A204.1 (cell line): ENCODE results near the gene BTNL3.
"Not testable (repeated sequence)": the region's sequence is repeated elsewhere in the genome, so short reads cannot be mapped to it uniquely, and the experiment has no call there.

Experiments used
- FAIRE-seq: peaks from 2 replicates; lab custom pipeline; 2012; peaks lifted over from hg19 to GRCh38; lab: Jason Lieb, UNC

The BTNL3 gene, protein sequence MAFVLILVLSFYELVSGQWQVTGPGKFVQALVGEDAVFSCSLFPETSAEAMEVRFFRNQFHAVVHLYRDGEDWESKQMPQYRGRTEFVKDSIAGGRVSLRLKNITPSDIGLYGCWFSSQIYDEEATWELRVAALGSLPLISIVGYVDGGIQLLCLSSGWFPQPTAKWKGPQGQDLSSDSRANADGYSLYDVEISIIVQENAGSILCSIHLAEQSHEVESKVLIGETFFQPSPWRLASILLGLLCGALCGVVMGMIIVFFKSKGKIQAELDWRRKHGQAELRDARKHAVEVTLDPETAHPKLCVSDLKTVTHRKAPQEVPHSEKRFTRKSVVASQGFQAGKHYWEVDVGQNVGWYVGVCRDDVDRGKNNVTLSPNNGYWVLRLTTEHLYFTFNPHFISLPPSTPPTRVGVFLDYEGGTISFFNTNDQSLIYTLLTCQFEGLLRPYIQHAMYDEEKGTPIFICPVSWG

DNA sequence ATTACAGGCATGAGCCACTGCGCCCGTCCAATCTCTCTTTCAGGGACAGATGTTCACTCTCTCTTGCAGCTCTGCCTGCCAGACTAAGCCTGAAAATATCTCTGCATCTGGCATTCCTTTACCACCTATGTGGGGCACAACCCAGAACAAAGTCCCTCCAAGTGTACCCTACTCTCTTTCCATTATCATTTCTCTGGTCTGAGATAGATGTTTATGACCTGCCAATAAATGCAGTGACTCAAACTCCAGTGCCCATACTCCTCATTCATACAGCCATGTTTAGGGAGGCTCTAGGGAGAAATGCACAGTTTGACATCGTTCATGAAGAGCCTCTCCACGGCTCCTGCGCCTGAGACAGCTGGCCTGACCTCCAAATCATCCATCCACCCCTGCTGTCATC is at the start of gene BTNL3:
TSS of gene BTNL3 (plus strand) at position 255 of the 400 bp plus-strand sequence. CDS start 183 bp downstream, outside the sequence.
- FAIRE-seq = no peak

DNA sequence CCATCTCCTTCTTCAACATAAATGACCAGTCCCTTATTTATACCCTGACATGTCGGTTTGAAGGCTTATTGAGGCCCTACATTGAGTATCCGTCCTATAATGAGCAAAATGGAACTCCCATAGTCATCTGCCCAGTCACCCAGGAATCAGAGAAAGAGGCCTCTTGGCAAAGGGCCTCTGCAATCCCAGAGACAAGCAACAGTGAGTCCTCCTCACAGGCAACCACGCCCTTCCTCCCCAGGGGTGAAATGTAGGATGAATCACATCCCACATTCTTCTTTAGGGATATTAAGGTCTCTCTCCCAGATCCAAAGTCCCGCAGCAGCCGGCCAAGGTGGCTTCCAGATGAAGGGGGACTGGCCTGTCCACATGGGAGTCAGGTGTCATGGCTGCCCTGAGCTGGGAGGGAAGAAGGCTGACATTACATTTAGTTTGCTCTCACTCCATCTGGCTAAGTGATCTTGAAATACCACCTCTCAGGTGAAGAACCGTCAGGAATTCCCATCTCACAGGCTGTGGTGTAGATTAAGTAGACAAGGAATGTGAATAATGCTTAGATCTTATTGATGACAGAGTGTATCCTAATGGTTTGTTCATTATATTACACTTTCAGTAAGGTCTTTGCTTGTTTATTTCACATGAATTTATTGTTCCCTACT is 38.2 kb upstream of the BTNL3 start:
- FAIRE-seq = no peak

DNA sequence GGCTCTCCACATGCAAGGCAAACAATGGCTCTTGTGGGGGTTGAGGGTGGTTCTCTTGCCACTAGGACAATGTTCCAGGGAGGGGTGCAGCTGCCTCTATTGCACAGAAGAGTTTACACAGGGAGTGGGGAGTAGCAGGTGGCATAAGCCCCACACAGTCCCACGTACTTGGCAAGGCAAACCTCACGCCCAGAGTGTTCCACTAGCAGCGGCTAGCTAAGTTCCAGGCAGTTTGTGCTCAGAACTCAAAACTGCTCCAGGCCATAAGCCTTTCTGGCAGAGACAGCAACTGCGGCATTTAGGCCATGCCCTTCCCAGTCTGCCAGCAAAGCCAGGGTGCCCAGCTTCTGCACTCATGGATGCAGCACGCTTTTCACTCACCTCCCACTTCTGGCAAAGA is 29.0 kb upstream of the BTNL3 start:
- no peak for FAIRE-seq

DNA sequence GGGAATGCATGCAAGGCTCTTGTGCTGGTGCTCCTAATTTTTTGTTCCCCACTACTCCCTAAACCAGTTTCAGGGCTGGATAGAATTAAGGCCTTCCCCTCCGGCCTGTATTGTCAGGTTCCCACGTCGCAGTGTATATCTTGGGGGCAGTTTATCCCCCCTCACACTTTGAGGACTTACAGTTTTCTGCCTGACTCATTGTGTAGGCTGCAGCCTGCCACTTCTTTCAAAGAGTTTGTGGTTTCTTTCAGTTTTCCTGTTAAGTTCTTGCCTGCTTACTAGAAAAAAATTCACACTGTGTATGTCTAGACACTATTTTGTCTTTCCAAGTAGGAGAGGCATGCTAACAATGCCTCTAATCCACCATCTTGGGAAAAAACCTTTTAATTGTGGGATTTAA is 28.4 kb upstream of the BTNL3 start:
- FAIRE-seq = no peak

DNA sequence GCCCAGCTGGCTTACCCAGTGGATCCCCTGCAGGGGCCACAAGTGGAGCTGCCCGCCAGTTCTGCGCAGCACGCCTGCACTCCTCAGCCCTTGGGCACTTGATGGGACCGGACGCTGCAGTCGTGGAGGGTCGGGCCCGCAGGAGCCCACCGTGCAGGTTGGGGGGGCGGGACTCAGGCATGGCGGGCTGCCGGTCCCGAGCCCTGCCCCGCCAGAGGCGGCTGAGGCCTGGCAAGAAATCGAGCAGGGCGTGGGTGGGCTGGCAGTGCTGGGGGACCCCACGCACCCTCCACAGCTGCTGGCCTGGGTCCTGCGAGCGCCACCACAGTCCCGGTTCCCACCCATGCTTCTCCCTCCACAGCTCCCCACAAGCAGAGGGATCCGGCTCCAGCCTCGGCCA is 19.2 kb upstream of the BTNL3 start:
- no peak for FAIRE-seq

DNA sequence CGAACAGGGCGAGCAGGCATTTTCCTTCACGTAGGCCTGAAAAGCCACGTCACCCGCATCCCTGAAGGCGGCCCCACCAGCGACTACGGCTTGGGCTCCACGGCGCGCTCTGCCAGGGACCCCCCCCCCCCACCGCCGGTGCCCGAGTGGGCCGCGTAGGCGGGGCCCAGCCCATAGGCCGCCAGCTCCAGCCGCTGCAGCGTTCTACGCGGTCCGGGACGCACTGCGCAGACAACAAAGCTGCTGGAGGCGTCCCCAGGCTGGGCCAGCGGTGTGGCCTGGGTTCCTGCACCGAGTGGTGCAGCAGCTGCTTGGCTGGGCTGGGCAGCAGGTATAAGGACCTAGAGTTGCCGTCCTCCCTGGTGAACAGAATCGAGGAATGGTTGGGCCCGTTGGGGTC is 18.3 kb upstream of the BTNL3 start:
- no peak for FAIRE-seq

DNA sequence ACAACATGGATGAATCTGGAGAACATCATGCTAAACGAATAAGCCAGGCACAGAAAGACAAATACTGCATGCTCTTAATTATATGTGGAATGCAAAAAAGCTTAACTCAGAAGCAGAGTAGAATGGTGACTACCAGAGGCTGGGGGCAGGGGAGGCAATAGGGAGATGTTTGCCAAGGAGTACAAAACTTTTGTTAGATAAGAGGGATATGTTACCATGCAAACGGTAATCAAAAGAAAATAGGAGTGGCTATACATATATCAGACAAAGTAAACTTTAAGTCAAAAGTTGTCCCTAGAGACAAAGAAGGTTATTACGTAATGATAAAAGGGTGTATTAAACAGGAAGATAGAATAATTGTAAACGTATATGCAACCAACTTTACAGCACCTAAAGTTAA is 17.8 kb upstream of the BTNL3 start:
- no peak for FAIRE-seq

DNA sequence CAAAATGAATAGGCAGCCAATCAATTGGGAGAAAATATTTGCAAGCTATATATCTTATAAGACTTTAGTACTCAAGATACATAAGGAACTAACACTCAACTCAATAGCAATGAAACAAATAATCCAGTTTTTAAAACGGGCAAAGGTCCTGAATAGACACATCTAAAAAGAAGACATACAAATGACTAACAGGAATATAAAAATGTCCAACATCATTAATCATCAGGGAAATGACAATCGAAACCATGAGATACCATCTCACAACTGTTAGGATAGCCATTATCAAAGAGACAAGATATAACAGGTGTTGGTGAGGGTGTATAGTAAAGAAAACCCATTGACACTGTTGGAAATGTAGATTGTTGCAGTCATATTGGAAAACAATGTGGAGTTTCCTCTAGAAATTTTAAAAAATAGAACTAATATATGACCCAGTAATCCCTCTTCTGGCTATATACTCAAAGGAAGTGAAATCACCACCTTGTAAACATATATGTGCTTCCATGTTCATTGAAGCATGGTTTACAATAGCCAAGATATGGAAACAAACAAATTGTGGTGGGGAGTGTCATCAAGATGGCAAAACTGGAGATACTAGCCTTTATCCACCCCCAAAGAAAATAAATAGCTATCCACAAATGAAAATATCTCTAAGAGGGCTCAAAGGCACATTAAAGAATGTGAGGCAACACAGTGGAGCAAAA is 13.9 kb upstream of the BTNL3 start:
- no peak for FAIRE-seq

DNA sequence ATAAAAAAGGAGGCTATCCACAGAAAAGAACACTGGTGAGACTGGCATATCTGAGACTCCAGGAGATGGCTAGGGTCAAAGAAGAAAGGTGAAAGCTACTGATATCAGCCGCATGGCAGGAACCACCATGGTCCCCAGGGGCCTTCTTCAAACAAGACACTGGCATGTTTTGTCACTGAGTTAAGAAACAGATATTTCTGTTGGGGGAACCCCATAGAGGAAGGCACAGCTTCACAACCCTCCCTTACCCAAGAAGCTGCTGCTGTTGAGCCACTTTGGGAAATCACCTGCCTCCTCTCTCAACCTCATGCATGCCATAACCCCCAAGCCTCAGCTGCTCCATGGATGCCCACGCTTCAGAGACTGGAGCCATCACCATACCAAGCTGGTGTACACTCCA is 13.3 kb upstream of the BTNL3 start:
- FAIRE-seq = no peak

DNA sequence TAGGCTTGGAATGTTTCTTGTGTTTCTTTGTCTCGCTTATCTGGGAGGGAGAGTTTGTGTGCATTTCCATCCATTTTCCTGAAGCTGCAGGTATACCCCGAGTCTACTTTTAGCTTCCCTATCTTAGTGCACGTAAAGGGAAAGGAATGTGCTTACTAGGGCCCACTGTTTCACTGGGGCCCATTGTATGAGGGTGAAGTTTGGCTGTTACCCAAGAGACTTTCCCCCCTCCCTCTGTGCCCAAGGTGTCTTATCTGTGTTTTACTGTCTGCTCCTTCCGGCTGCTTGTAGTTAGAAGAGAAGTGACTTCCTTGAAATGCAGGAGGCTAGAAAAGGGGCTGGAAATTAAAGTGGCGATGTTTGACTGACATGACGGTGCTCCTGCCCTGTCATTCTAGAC is 12.1 kb upstream of the BTNL3 start:
- FAIRE-seq = no peak

DNA sequence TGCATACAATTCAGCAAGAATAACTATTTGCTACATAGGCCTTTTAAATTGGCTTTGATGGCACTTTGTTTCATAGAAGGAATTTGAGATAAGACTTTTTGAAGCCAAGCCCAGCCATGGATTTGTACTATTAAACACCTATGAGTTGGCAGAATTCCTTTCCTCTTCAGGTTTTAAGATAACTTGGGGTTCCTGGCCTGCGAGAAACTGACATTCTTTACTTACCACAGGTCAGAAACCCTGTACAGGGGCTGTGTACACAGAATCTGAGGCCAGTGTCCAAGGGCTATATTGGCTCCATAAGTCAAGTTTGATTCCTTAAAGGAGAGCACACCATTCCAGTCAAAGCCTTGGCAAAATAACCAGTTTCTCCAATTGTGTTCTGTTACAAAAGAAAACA is 10.8 kb upstream of the BTNL3 start:
- FAIRE-seq = no peak

DNA sequence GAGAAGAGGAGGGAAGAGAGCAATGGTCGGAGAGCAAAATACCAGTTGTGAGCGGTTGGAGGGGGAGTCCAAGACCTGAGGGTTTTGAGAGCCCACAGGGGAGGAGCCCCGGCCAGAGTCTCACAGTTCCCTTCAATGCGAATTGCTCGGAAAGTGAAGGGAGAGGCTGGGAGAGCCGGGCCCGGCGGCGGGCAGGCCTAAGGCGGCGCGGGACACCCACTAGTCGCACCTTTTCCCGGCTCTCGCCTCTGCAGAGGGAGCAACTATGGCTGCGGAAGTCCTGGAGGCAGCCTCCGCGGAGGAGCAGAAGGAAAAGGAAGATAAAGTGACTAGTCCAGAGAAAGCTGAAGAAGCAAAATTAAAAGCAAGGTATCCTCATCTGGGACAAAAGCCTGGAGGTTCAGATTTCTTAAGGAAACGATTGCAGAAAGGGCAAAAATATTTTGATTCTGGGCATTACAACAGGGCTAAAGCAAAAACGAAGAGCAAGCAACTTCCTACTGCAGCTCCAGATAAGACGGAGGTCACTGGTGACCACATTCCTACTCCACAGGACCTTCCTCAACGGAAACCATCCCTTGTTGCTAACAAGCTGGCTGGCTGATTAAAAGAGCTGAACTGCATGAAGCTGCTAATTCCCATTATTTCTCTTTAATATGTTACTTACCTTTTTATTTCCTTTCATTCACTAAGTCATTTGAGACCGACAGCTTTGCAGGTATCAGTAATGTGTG is 6.5 kb upstream of the BTNL3 start:
- no peak for FAIRE-seq

DNA sequence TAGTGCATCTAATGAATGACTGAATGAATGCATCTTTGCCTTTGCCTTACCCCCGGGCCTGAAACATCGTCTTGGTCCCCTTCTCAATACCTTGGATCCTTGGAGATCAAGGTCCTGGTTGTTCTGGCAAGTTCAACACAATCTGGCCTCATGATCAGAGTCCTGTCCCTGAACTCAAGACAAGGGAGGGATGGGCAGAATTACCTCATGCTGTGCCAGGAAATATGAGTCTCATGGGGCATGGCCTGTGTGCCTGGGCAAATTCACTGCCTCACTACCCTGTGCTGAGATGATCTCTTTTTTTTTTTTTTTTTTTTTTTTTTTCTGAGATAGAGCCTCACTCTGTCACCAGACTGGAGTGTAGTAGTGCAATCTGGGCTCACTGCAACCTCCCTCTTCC is 630 bp upstream of the BTNL3 start:
- no peak for FAIRE-seq

DNA sequence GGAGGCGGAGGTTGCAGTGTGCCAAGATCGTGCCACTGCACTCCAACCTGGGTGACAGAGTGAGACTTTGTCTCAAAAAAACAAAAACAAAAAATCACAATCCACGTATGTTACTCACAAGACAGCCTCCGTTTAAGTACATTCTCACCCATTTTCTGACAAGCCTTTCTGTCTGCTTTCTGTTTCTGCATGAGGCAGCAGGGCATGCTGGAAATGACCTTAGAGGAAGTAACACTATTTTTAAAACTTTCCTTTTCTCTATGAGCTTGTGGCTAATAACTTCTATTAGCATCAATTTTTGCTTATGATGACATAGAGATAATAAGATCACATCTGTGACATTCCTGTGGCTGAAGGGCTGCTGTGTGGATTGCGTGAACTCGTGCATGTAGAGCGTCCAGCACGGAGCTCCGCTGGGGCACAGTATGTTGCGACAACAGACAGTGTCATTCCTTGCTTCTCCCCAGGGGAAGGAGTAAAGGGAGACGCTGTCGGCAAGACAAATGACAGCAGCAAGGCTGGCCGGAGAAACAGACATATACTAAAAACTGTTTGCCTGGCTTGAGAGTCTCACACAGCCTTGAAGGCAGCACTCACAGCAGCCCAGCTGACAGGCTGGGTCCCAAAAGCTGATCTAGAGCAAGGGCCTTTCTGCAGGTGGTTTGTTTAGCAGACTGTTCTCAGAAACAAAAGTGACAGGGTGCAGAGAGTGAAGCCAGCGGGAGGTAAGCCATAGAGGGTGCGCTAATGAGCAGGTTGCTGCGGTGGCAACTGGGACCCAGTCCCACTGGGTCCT is 1.6 kb downstream of the BTNL3 start:
- FAIRE-seq = no peak

DNA sequence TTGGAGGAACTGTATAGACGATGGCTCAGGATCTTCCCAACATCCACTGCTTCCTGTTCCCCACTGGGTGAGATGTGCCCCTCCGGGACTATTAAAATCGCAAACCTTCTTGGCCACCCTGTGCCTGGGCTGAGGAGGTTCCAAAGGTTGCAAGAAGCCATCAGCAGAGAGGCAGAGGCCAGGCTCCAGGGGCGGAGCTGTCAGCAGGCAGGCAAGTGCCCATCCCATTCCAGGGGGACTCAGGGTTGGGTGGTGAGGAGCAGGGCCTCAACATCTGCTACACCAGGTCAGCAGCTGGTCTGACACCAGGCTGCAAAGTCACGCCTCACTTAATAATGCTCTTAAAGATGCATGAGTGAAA is 2.2 kb downstream of the BTNL3 start:
- FAIRE-seq = no peak

DNA sequence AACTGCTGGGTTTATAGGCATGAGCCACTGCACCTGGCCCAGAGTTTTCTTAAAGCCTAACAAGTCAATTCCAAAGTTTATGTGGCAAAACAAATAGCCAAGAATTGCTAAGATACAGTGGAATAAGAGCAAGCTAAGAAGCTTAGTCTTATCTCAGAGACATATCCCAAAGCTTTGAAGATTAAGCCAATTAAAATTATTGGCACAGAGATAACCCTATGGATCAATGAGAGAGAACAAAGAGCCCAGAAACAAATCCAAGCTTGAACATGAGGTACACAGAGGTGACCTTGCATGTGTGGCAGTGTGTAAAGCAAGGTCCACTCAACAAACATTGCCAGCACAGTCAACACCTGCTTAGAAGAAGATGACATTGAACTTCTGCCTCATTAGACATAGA is 13.3 kb downstream of the BTNL3 start:
- FAIRE-seq = no peak

DNA sequence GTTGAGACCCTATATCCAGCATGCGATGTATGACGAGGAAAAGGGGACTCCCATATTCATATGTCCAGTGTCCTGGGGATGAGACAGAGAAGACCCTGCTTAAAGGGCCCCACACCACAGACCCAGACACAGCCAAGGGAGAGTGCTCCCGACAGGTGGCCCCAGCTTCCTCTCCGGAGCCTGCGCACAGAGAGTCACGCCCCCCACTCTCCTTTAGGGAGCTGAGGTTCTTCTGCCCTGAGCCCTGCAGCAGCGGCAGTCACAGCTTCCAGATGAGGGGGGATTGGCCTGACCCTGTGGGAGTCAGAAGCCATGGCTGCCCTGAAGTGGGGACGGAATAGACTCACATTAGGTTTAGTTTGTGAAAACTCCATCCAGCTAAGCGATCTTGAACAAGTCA is 17.1 kb downstream of the BTNL3 start:
- no peak for FAIRE-seq

DNA sequence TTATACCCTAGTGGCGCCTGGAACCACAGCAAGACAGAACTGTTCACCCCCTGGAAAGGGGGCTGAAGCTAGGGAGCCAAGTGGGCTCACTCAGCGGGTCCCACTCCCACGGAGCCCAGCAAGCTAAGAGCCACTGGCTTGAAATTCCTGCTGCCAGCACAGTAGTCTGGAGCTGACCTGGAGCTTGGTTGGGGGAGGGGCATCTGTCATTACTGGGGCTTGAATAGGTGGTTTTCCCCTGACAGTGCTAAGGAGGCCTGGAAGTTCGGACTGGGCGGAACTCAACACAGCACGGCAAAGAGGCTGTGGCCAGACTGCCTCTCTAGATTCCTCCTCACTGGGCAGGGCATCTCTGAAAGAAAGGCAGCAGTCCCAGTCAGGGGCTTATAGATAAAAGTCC is 19.5 kb downstream of the BTNL3 start:
- FAIRE-seq = no peak

DNA sequence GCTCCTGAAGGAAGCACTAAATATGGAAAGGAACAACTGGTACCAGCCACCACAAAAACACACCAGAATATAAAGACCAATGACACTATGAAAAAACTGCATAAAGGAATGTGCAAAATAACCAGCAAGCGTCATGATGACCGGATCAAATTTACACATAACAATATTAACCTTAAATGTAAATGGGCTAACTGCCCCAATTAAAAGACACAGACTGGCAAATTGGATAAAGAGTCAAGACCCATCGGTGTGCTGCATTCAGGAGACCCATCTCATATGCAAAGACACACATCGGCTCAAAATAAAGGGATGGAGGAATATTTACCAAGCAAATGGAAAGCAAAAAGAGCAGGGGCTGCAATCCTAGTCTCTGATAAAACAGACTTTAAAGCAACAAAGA is 21.4 kb downstream of the BTNL3 start:
- FAIRE-seq = not testable (repeated sequence)

DNA sequence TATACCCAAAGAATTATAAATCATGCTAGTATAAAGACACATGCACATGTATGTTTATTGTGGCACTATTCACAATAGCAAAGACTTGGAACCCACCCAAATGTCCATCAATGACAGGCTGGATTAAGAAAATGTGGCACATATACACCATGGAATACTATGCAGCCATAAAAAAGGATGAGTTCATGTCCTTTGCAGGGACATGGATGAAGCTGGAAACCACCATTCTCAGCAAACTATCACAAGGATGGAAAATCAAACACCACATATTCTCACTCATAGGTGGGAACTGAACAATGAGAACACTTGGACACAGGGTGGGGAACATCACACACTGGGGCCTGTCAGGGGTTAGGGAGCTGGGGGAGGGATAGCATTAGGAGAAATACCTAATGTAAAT is 26.0 kb downstream of the BTNL3 start:
- FAIRE-seq = not testable (repeated sequence)

DNA sequence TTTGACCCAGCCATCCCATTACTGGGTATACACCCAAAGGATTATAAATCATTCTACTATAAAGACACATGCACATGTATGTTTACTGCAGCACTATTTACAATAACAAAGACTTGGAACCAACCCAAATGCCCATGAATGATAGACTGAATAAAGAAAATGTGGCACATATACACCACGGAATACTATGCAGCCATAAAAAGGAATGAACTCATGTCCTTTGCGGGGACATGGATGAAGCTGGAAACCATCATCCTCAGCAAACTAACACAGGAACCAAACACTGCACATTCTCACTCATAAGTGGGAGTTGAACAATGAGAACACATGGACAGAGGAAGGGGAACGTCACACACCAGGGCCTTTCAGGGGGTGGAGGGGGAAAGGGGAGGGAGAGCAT is 28.8 kb downstream of the BTNL3 start:
- not testable (repeated sequence) for FAIRE-seq

DNA sequence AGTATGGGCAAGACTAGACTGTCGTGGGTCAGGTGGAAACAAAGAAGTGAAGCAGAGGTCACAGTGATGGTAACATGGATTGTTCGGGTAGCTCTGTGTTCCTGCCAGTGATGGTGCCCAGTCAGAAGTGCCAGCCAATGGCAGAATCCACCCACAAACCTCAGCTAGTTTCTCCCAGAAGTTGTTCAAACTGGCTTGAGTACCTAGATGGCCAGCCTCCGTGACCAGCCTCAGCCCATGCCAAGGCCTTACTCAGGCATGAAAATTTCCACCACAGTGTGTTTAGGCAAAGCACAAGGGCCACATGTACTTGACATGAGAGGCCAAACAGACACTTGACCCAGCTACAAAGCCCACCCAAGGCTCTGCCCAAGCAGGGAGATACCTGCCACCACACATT is 32.0 kb downstream of the BTNL3 start:
- no peak for FAIRE-seq
